Lower lobe of right lung (tissue), 2 donors: Measurements from ENCODE around the gene AGO1. TPM values are rescaled to one million over a fixed set of nuclear protein-coding genes. Genes with fewer than 3 reads are reported as not detected.

Experiments
- ATAC-seq, 2 donors: fragments of 200-7000 bp; cut with Tn5 transposase; one replicate each; pipeline ENCODE4 v1.9.1; 2020 to 2022; ENCODE audit warnings: mild to moderate bottlenecking in 2 of 2, moderate library complexity in 2 of 2
- DNase-seq: peaks from one replicate; pipeline ENCODE4 v3.0.0-alpha.2; 2020
- H3K27ac ChIP-seq: fragments of 200-600 bp; one replicate; pipeline ENCODE4 v1.8.0; 2022
- H3K27me3 ChIP-seq: fragments of 200-600 bp; one replicate; pipeline ENCODE4 v1.8.0; 2022; ENCODE audit warnings: low read depth
- H3K36me3 ChIP-seq: fragments of 200-600 bp; one replicate; pipeline ENCODE4 v1.8.0; 2022; ENCODE audit warnings: mild to moderate bottlenecking
- H3K4me1 ChIP-seq: fragments of 200-600 bp; one replicate; pipeline ENCODE4 v1.8.0; 2022
- H3K4me3 ChIP-seq: fragments of 200-600 bp; one replicate; pipeline ENCODE4 v1.8.0; 2022; ENCODE audit warnings: mild to moderate bottlenecking
- H3K9me3 ChIP-seq: fragments of 200-600 bp; one replicate; pipeline ENCODE4 v1.8.0; 2022
- intact Hi-C: fragments of 100-400 bp; cut with DNase I; formaldehyde crosslinking; loops from one replicate; pipeline ENCODE4 v1.11.0; 2022
- total RNA-seq: library from RNA; stranded (reverse); fragmentation: NEBNext Ultra II Directional; extraction: Animal tissue kit (Norgen Biotek cat#: 25700); gene quantifications from one replicate; pipeline ENCODE4 v1.2.1, GENCODE V29; 2021
- TF ChIP-seq, protein P1 (sequence below): fragments of 200-600 bp; IDR thresholded peaks from one replicate; pipeline ENCODE4 v1.8.0; 2022; ENCODE audit warnings: antibody characterized with exemption, mild to moderate bottlenecking
- donor health status: DM: no; HTN: yes; CAD: no; lungs with severe emphysema.

AGO1 gene
- total RNA-seq, 1 donor from 2014 or later: 26.9 TPM

GRCh38 chr1:35850716-35851115, 32.3 kb upstream of the AGO1 start:
- Histone ChIP-seq H3K9me3 (no peaks in the 10 kb centered on the region), H3K4me3 (no peak overlapping the region), H3K36me3 (peaks cover 86% of the 10 kb centered on the region), H3K27ac (no peak overlapping the region), H3K4me1 (peaks cover 9% of the 10 kb centered on the region), H3K27me3 (no peaks in the 10 kb centered on the region)
- intact Hi-C loops: no loop called here
- ATAC-seq (no peak), DNase-seq (no peak)
- TF ChIP-seq, protein P1, sequence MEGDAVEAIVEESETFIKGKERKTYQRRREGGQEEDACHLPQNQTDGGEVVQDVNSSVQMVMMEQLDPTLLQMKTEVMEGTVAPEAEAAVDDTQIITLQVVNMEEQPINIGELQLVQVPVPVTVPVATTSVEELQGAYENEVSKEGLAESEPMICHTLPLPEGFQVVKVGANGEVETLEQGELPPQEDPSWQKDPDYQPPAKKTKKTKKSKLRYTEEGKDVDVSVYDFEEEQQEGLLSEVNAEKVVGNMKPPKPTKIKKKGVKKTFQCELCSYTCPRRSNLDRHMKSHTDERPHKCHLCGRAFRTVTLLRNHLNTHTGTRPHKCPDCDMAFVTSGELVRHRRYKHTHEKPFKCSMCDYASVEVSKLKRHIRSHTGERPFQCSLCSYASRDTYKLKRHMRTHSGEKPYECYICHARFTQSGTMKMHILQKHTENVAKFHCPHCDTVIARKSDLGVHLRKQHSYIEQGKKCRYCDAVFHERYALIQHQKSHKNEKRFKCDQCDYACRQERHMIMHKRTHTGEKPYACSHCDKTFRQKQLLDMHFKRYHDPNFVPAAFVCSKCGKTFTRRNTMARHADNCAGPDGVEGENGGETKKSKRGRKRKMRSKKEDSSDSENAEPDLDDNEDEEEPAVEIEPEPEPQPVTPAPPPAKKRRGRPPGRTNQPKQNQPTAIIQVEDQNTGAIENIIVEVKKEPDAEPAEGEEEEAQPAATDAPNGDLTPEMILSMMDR: no peak

DNA sequence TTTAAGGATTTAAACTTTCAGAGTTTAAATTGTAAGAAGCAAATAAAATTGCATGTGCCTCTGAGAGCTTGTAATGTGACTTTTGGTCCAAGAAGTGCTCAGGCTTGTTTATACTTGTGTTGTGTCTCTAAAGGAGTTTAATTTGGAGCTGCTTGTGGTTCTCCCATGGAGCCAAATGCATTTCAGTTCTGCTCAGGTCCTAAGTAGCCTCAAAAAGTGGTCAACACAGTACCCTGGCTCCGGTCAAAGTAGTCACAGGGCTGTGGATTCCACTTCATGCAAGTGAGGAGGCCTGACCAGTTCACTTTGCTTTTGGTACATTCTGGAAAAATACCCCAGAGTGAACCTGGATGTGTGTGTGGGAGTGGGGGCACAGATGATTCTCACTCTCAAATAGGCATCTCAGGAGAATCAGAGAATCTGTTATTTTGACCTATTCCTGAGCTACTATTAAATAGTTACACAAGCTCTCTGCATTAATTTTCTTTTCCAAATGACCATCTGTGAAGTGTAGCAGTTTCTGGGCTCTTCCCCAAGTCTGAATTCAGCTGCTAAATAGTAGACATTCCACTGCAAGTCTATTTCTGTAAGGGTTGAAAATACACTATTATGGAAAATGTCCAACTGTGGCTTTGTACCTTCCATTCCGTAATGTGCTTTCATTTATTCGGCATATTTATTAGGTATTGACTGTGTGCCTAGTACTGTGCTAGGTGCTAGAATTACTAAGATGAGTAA, 31.7 kb upstream of the AGO1 start:
- Histone ChIP-seq H3K27ac (peak overlapping the region; percentile 3), H3K4me1 (peaks cover 9% of the 10 kb centered on the region), H3K36me3 (peaks cover 85% of the 10 kb centered on the region), H3K27me3 (no peaks in the 10 kb centered on the region), H3K4me3 (no peak overlapping the region), H3K9me3 (no peaks in the 10 kb centered on the region)
- ATAC-seq (peak in 1 of 2 donors; percentile 27), DNase-seq (no peak)
- TF ChIP-seq, protein P1: no peak
- intact Hi-C loops: no loop called here

DNA sequence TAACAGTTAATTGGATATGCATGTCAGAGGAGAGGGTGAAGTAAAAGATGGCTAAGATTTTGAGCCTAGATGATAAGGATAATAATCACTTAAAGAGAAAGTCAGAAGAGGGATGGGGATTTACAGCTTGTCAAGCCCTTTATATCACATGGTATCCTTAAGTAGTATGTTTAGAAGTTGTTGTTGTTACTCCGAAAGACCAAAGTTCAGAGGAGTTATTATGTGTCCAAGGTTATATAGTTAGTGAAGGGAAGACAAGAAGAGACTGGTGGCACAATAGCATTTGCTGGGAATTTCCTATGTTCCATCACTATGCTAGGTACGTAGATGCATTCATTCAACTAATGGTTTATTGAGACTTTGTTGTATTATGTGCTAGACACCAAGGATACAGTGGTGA, 30.8 kb upstream of the AGO1 start:
- H3K36me3 ChIP-seq: peaks cover 76% of the 10 kb centered on the region
- H3K27ac ChIP-seq: no peak overlapping the region
- ATAC-seq (no peak), DNase-seq (no peak)
- peaks cover 14% of the 10 kb centered on the region for H3K4me1 ChIP-seq
- intact Hi-C loops: no loop called here
- TF ChIP-seq, protein P1: no peak
- no peaks in the 10 kb centered on the region for H3K9me3 ChIP-seq
- H3K4me3 ChIP-seq: no peak overlapping the region
- no peaks in the 10 kb centered on the region for H3K27me3 ChIP-seq

DNA sequence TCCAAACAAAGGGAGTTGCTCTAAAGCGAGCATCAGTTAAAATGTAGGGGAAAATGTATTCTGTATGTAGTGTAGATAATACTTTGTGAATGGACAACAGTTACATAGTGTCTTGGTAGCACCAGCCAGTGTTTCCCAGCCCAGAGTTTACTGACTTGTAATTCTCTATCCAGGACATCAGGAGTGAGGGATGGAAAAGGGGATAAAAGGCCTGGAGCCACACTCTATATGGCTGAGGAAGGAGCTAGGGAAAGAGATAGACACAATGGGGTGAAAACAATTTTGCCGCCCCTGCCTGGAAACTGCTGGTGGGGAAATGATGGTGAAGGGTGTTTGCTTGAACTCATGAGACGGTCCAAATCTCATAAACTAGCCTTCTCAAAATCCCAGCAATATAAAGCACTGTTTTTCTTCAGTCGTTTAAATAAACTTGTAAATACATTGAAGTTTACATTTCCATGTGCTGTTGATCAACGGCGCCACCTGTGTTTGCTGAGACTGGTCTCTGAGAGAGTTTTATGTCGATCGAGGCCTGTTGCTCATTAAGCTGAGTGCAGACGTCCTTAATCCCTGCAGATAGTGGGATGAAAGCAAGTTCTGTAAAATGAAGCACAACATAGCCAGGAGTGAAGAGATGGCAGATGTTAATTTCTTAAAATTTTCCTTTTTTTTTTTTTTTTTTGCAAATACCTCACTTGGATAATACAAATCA, 27.9 kb upstream of the AGO1 start:
- no peak for ATAC-seq

DNA sequence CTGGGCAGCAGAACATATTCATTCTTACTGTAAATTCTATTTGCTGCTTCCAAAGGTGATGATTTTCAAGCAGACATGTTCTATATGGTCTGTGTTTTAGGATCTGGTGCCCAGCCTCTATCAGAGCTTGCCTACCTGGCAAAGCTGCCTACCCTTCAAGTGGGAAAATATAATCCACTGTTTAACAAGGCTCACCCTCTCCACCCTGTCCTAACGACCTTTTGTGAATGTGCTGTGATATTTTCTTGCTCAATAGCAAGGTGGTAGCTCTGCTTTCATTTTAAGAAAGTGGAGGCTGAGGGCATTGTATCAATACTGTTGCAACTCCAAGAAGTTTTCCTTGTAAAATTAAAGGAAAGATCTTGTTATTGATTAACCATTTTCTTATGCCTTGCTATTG, 26.0 kb upstream of the AGO1 start:
- Histone ChIP-seq H3K4me1 (peaks cover 10% of the 10 kb centered on the region), H3K27ac (no peak overlapping the region), H3K36me3 (peaks cover 43% of the 10 kb centered on the region), H3K4me3 (no peak overlapping the region), H3K9me3 (no peaks in the 10 kb centered on the region), H3K27me3 (no peaks in the 10 kb centered on the region)
- peak; percentile 58 to 61 for ATAC-seq
- TF ChIP-seq, protein P1: no peak
- no peak for DNase-seq
- intact Hi-C loops: no loop called here

More for the DNA sequence above, 27.9 kb upstream of the AGO1 start:
- Histone ChIP-seq H3K4me3 (no peak overlapping the region), H3K9me3 (no peaks in the 10 kb centered on the region), H3K27ac (no peak overlapping the region), H3K36me3 (peaks cover 61% of the 10 kb centered on the region), H3K4me1 (peaks cover 15% of the 10 kb centered on the region), H3K27me3 (no peaks in the 10 kb centered on the region)
- no peak for DNase-seq
- TF ChIP-seq, protein P1: no peak
- intact Hi-C loops: no loop called here
